HuH-7 (cell line): ENCODE measurements around the gene SPRYD3.
"Not testable (repeated sequence)": the region's sequence is repeated elsewhere in the genome, so short reads cannot be mapped to it uniquely, and the experiment has no call there.

ENCODE experiments used
- DNase-seq: peaks from one replicate; pipeline ENCODE4 v3.0.0; 2011; ENCODE audit warnings: low spot score

Gene SPRYD3, protein sequence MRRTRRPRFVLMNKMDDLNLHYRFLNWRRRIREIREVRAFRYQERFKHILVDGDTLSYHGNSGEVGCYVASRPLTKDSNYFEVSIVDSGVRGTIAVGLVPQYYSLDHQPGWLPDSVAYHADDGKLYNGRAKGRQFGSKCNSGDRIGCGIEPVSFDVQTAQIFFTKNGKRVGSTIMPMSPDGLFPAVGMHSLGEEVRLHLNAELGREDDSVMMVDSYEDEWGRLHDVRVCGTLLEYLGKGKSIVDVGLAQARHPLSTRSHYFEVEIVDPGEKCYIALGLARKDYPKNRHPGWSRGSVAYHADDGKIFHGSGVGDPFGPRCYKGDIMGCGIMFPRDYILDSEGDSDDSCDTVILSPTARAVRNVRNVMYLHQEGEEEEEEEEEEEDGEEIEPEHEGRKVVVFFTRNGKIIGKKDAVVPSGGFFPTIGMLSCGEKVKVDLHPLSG

DNA sequence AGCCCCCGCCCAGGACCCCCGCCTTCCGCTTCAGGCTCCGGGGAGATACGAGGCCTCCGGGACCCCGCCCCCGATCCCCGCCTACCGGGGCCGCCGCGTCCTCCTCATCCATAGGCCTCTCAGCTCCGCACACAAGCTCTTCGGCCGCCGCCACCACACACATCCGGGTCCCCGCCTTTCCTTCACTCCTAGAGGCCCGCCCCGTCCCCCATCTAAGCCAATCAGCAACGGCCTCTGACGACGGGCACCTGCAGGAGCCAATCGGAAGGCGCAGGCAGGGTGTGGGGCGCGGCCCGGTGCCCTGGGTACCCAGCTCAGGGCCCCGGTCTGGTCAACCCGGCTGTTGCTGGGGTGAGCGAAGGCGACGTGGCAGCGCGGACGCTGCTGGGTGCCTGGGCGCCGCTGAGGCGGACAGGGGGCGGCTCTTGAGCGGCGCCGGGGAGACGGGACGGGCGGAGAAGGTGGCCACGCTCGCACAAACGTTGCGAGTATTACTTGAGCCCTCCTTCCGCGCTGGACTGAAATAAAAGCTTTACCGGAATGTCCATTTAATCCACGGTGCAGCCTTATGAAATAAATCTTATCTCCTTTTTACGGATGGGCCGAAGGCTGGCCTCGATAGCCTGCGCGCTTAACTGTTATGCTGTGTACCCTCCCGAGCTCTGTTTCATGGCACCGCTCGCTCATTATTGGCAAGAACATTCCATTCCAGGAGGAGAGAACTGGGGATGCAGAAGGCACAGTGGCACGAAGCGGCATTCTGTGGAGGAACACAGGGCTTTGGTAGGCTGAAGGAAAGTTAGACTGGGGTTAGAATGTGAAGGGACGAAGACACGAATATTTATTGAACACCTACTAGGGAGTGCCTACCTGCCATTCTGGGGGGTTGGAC, at the start of gene SPRYD3:
Gene SPRYD3, minus strand, starts transcription at position 165 of the 892 bp plus-strand sequence. Its CDS starts 57 bp downstream, at position 108.
- DNase-seq: peak; percentile 100

DNA sequence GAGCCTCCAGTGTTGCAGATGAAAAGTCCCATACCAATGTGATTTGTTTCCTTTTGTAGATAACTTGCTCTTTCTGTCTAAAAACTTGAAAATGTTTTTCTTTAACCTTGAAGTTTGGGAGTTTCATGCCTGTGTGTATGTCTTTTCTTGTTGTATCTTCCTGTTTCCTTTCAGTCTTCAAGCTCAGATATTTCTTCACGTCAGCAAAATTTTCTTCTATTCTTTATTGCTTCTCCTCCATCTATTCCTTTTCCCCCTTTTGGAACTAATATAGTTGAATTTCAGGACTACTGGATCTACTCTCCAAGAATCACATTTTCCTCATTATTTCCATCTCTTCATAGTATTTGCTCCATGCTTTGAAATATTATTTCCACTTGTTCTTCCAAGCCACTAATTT, 48.0 kb upstream of the SPRYD3 start:
- no peak for DNase-seq

DNA sequence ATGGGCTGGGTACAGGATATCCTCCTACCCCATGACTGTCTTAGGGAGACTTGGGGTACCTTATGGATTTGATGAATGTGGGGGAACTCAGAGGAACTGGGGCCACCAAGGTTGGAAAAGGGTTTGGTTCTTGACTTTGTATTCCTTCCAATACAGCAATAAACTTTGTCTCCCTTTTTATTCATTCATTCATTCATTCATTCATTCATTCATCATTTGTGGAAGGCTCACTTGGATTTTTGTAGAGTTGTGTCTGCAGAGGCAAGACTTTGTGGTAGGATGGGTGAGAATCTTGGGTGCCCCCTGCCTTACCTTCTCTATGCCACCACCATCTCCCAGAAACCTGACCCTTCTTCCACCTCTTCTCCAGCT, 45.1 kb upstream of the SPRYD3 start:
- DNase-seq: no peak

DNA sequence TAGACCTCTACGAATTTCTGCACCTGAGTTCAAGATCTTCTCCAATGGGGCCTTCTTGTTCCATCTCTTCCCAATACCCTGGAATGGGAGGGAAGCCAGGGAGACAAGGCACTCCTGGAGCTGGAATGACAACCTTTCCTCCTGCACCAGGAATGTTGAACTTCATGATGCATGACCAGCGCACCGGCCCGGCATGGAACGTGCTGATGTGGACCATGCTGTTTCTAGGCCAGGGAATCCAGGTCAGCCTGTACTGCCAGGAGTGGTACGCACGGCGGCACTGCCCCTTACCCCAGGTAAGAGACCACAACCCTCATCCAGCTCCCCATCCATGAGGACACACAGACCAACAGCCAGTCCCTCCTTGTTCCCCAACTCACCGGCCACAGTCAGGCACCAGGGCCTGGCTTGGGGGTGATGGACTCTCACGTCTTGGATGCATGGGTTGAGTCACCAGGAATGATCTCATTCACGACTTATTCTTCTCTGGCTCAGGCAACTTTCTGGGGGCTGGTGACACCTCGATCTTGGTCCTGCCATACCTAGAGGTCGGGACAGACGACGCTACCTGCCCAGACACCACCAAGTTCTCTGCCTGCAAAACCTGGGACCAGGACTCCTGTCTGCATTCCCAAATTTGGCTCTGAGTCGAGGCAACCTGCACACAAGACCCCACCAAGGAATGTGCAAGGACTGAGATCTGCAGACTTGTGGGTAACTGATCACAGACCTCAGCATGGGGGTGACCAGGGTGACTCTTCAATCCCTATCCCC, 44.6 kb upstream of the SPRYD3 start:
- no peak for DNase-seq

DNA sequence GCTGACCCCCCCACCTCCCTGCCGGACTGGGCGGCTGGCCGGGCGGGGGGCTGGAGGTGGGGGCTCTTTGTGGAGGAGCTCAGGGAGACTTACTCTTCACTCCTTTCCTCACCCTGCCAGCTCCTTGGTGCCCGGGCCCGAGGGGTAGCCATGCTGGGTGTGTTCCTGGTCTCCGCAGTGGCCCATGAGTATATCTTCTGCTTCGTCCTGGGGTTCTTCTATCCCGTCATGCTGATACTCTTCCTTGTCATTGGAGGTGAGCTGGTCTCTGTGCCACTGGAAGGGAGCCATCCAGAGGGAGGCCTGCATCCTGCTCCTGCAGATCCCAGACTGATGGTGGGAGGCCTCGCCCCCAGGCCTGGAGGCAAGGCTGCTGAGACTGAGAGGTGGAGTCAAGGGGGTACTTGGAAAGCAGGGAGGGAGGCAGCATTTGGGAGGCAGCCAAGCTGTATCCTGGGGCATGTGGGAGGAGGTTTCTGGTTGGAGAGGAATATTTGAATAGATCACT, 43.8 kb upstream of the SPRYD3 start:
- DNase-seq: no peak

DNA sequence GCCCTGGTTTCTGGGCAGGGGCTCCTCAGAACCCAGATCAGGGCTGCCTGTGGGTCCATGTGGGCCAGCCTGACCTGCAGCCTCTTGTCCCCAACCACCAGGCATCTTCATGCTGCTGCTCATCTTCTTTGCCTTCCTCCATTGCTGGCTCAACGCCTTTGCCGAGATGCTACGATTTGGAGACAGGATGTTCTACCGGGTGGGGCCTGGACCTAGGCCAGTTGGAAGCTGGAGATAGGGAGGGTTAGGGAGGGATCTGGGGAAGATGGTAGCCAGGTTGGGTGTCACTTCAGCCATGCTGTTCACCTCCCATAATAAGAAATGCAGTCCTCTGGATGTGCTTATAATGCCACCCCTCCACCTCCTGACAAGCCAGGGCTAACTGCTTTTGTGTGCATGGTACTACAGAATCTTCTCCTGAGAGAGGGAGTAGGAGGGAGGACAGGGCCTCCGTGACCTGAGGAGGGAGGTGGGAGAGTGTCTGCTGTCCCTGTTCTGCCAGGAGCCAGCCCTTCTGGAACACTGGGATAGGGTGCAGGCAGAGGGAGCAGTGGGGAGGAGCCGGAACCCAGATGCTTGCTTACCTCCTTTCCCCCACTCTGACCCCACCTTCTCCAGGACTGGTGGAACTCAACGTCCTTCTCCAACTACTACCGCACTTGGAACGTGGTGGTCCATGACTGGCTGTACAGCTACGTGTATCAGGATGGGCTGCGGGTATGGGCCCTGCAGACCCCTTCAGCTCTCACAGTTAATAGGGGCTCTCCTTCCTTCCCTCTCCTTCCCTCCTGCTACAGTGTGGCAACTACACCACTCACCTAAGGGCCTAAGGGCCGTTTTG, 41.7 kb upstream of the SPRYD3 start:
- DNase-seq: no peak

DNA sequence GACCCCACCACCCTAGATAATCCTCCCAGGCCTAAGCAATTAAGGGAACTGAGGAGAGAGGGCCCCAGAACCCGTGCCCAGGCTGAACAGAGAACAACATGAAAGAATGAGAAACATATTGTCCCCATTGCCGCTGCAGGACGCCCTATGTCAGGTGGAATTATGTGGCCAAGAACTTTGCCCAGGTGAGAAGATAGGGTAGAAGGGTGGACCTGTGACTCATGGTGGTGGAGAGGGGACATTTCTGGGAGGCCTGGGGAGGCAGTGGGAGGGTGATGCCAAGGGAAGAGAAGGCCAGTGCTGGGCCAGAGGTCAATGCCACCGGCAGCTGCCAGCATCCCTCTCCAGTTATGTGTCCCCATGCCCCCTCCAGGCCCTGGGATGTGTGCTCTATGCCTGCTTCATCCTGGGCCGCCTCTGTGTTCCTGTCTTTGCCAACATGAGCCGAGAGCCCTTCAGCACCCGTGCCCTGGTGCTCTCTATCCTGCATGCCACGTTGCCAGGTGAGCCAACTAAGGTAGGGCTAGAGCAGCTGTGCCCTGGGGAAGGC, 39.6 kb upstream of the SPRYD3 start:
- no peak for DNase-seq

DNA sequence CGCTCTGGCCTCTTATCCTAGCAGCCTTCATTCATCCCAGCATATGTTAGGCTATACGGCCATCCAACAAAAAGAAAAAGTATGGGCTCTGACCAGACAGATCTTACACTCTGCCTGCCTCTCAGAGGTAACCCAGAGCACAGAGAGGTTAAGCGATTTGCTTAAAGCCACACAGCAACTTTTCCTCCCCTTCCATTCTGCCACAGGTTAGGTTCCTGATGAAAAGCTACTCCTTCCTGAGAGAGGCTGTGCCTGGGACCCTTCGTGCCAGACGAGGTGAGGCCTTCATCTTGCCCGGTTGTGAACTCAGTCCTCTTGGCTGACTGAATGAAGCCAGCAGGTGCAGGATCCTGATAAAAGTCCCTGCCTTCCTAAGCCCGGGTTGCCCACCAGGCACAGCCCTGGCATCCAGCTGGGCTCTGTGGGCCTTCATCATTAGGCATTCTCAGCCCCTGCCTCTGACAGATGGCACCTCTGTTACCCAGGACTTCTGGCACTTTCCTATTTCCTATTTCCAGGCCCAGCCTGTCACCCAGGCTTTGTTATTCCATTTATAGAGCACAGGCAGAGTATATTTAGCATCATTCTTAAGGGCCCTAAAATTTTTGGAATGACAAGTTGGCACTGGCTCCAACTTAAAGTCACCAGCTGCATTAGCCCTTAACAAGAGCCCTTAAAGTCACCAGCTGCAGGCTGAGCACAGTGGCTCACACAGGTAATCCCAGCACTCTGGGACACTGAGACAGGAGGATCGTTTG, 36.9 kb upstream of the SPRYD3 start:
- DNase-seq: no peak

DNA sequence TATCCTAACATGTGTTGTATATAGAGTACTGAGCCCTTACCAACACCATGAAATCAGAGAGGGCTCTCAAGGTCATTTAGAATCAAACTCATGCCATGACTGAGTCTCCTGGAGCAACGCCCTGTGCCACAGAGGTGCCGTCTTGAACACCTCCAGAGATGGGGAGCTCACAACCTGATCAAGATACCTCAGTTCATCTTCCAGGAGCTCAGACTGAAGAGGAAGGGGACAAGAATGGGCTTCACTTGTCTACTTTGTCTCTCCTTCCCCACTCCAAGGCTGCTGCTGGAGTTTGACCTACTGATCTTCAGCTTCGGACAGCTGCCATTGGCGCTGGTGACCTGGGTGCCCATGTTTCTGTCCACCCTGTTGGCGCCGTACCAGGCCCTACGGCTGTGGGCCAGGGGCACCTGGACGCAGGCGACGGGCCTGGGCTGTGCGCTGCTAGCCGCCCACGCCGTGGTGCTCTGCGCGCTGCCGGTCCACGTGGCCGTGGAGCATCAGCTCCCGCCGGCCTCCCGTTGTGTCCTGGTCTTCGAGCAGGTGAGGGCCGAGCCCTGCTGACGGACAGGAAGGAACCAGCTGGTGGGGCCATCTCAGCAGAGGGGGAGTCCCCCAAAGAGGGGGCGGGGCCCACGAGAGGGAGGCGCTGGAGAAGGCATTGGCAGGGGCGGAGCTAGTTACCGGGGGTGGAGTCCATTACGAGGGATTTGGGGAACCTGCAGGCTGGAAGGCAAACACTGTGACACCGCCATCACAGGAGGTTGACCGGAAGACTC, 36.1 kb upstream of the SPRYD3 start:
- DNase-seq: no peak

DNA sequence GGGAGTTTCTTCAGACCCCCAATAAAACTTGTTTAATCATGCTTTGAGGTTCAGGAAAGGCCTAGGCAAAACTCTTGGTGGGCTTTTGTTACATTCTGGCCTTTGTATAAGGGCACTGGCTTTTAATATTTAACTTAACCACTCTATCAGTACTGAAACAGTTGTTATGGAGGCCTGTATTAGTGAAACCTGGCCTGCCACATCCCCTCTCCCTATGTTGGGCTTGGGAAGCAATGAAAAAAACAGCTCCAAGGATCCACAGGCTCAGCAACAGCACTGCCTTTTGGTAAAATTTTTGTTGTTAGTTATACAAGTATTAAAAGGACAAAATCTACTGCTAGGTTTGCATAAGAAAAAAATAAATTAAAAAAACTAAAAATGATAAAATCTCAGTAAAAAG, 34.8 kb upstream of the SPRYD3 start:
- no peak for DNase-seq

DNA sequence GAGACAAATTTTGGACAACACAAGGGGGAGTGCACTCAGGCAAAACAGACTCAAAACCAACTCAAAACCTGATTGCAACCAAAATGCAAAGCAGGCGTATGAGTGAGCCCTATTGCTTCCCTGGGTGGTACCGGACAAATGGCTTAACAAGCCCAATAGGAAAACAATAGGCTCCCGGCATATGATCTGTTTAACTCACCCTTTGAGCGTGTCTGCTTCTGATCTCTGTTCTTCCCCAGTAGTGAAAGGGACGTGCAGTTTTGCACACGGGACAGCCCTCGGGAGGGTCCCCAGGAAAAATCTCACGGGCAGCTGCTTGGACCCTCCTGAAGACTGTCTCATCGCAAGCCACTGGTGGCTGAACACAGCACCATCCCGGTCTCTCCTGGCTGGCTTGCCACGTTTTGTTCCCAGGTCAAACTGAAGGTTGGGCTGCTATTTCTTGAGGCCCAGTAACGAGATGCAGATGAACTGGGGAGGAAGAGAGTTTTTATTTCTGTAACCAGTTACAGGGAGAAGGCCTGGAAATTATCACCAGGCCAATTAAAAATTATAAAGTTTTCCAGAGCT, 34.0 kb upstream of the SPRYD3 start:
- no peak for DNase-seq

DNA sequence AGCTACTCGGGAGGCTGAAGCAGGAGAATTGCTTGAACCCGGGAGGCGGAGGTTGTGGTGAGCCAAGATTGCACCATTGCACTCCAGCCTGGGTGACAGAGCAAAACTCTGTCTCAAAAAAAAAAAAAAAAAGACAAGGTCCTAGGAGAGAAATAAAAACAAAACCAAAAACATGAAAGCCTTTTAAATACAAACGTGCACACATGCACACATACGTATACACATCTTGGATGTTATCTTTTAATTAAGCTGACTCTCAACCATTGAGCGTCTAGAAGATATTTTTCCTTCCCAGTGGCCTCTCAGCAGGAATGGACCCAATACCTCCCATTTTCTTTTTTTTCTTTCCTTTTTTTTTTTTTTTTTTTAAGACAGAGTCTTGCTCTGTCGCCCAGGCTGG, 33.2 kb upstream of the SPRYD3 start:
- not testable (repeated sequence) for DNase-seq

DNA sequence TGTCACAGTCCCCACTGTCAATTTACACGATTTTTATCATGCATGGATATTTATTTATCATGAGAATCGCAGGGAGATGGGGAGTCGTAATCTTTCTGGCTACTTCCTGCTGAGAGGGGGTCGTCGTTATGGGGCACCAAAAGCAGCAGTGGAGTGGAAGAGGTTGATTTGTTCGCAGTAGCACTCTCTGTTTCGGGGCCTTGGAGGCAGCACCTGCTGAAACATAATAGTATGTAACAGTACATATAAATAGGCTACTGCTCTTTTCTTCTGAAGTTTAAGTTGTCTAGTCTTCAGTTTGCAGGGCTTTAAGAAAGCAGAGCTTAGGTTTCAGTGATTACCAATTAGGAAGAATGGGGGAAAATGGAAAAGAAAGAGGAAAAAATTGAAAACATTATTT, 27.9 kb upstream of the SPRYD3 start:
- DNase-seq: no peak

DNA sequence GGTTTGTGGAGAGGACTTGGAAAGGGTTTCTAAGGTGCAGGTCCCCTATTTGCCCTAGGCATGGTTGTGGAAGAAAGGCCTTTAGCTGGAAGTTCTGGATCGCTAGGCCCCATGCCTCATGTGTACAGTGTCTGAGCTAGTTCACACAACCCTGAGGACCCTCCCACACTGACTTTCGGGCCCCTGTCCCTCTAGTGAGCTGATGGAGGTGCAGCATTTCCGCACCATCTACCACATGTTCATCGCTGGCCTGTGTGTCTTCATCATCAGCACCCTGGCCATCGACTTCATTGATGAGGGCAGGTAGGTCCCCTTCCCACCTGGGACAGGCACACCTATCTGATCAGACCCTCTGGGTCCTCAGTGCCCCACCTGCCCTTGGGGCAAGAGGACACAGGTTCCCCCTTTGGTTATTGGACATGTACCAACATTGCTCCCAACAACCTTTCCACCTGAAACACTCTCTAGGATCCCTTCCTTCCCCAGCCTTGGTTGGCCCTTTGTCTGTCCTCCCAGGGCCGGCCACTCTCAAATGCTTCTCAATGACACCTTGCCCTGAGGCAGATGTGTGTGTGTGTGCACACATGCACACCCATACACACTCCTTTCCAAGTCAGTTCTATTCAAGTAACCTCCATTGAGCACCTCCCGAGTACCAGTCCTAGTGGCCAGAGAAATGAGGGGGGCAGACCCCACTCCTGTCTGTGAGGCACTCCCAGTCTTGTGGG, 26.7 kb upstream of the SPRYD3 start:
- no peak for DNase-seq

DNA sequence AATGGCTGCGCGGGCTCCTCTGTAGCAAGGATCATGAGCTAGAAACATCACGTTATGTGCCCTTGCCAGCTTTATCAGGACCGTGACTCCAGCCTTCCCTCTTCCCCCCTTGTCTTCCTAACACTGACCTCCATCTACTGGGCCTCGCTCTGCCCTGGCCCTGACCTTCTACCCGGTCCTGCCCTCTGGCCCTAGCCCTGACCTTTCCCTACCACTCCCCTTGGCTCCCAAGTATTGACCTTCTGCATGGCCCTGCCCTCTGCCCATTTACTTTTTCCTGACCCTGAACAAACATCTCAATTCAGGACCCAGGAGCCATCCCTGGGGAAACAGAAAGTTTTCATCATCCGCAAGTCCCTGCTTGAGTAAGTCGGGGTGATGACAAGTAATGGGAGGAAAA, 26.1 kb upstream of the SPRYD3 start:
- no peak for DNase-seq

DNA sequence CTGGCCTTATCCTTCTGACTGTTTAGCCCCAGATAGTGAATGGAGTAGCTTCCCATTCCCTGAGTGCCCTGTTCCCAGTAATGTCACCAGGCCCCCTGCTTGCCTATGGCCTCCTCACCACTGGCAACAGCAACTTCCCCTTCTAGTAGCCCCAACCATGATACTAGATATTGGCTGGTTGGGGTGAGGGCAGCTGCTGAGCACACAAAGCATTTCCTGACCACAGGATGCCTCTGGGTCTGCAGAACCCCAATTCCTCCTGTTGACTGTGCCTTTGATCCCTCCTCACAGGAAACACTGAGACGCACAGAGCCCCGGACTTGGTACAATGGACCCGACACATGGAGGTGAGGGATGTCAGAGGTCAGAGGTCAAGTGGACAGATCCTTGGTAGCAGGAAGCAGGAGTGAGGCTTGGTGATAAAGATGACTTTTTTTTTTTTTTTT, 24.7 kb upstream of the SPRYD3 start:
- no peak for DNase-seq

DNA sequence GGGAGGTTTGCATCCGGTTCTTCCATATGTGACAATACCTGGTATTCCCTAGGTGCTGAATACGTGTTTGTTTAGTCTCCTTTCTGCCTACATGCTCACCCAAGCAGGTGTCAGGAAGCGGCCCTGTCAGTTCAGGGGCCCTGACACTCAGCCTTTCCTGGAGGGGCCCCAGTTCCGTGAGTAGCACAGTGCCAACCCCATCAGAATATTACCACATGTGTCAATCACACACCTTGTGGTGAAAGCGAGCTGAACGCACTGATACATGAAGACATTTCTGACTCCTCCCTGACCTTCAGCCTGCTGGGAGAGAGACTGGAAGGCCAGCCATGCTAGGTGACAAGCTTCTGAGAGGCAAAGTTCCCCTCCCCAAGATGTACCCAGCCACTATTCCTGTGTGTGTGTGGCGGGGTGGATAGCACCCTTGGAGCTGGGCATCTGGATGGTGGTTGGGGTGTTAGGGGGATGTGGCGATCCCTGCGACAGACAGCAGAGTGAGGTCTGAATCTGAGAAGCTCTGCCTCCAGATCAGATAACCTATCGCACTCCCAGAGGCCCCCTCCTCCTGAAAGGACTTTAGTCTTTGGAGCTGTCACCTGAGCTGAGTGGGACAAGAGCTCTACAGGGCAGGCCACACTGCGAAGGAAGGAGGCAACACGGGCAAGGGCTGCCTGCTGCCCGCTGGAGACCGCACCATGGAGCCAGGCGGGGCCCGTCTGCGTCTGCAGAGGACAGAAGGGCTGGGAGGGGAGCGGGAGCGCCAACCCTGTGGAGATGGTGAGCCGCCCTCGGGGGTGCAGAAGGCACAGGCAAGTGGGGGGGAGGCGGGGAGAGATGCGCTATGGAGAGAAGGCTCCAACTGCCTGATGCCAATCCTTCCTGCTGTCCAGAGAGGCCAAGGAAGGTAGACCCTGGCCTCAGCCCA, 24.0 kb upstream of the SPRYD3 start, which contains the start of gene SOAT2:
Gene SOAT2, plus strand, starts transcription at position 604 of the 925 bp plus-strand sequence. Its CDS starts 92 bp downstream, at position 696.
- peak; percentile 75 for DNase-seq
